Trophoblast cell (in vitro differentiated cells and primary cell): ENCODE measurements around the gene ANKRD60.

ENCODE experiments used
- DNase-seq, 2 donors: peaks; one replicate each; pipeline ENCODE4 v3.0.0-alpha.2; 2016
- H2AFZ ChIP-seq: 2 replicates; pipeline ENCODE4 v1.6.1; 2013; ENCODE audit warnings: low read length, moderate library complexity, mild to moderate bottlenecking; ENCODE audit not compliant: insufficient read depth, poor library complexity
- H2AK5ac ChIP-seq: 2 replicates; pipeline ENCODE4 v1.6.1; 2013; ENCODE audit warnings: mild to moderate bottlenecking, low read length
- H2BK120ac ChIP-seq: 2 replicates; pipeline ENCODE4 v1.6.1; 2013; ENCODE audit warnings: low read length, mild to moderate bottlenecking, moderate library complexity; ENCODE audit not compliant: insufficient read depth, poor library complexity
- H2BK12ac ChIP-seq: 2 replicates; pipeline ENCODE4 v1.6.1; 2013; ENCODE audit warnings: mild to moderate bottlenecking, low read length, moderate library complexity
- H2BK5ac ChIP-seq: 2 replicates; pipeline ENCODE4 v1.6.1; 2013; ENCODE audit warnings: low read length, low read depth, moderate library complexity, mild to moderate bottlenecking; ENCODE audit not compliant: poor library complexity
- H3K14ac ChIP-seq: 2 replicates; pipeline ENCODE4 v1.6.1; 2013; ENCODE audit warnings: mild to moderate bottlenecking, low read length
- H3K18ac ChIP-seq: 2 replicates; pipeline ENCODE4 v1.6.1; 2013; ENCODE audit warnings: mild to moderate bottlenecking, low read length
- H3K23ac ChIP-seq: 2 replicates; pipeline ENCODE4 v1.6.1; 2013; ENCODE audit warnings: low read length
- H3K27ac ChIP-seq: 2 replicates; pipeline ENCODE4 v1.5.1; 2013; ENCODE audit warnings: low read depth, mild to moderate bottlenecking, inconsistent platforms, low read length, moderate library complexity
- H3K27me3 ChIP-seq: 2 replicates; pipeline ENCODE4 v1.6.1; 2013; ENCODE audit warnings: inconsistent platforms, mild to moderate bottlenecking, low read length, moderate library complexity; ENCODE audit not compliant: insufficient read depth
- H3K36me3 ChIP-seq, 2 experiments: 1 replicate in 1 of 2; 2 replicates in 1 of 2; pipeline ENCODE4 v1.6.1; 2013; ENCODE audit warnings: low read length in 2 of 2, mild to moderate bottlenecking in 2 of 2, moderate library complexity in 1 of 2; ENCODE audit not compliant: insufficient read depth in 2 of 2, control insufficient read depth in 1 of 2
- H3K4ac ChIP-seq: 2 replicates; pipeline ENCODE4 v1.6.1; 2013; ENCODE audit warnings: low read depth, mild to moderate bottlenecking, low read length, moderate library complexity
- H3K4me1 ChIP-seq, 2 experiments: 1 replicate in 1 of 2; 2 replicates in 1 of 2; pipeline ENCODE4 v1.6.1; 2013; ENCODE audit warnings: low read length in 2 of 2, mild to moderate bottlenecking in 2 of 2, moderate library complexity in 1 of 2; ENCODE audit not compliant: insufficient read depth in 2 of 2, control insufficient read depth in 1 of 2
- H3K4me2 ChIP-seq: 2 replicates; pipeline ENCODE4 v1.6.1; 2013; ENCODE audit warnings: inconsistent platforms, mild to moderate bottlenecking, low read length, moderate library complexity
- H3K4me3 ChIP-seq: 2 replicates; pipeline ENCODE4 v1.5.1; 2013; ENCODE audit warnings: mild to moderate bottlenecking, low read depth, low read length, inconsistent platforms
- H3K79me1 ChIP-seq: one replicate; pipeline ENCODE4 v1.6.1; 2013; ENCODE audit warnings: low read length
- H3K79me2 ChIP-seq: 2 replicates; pipeline ENCODE4 v1.6.1; 2013; ENCODE audit warnings: low read length, mild to moderate bottlenecking; ENCODE audit not compliant: control insufficient read depth, insufficient read depth, poor library complexity
- H3K9ac ChIP-seq: 2 replicates; pipeline ENCODE4 v1.6.1; 2013; ENCODE audit warnings: mild to moderate bottlenecking, low read length
- H3K9me3 ChIP-seq: 2 replicates; pipeline ENCODE4 v1.6.1; 2013; ENCODE audit warnings: low read depth, mild to moderate bottlenecking, control low read depth, inconsistent platforms, low read length; ENCODE audit not compliant: insufficient read depth
- H4K12ac ChIP-seq: 2 replicates; pipeline ENCODE4 v1.6.1; 2013; ENCODE audit warnings: low read depth, mild to moderate bottlenecking, low read length, moderate library complexity
- H4K8ac ChIP-seq: 2 replicates; pipeline ENCODE4 v1.6.1; 2013; ENCODE audit warnings: low read depth, mild to moderate bottlenecking, low read length, moderate library complexity
- H4K91ac ChIP-seq: one replicate; pipeline ENCODE4 v1.6.1; 2013; ENCODE audit warnings: low read depth, mild to moderate bottlenecking, low read length, moderate library complexity
- WGBS: extraction: QIAGEN DNeasy Blood & Tissue Kit; methylation state at CpG from one replicate; pipeline ENCODE4 v1.1.7; 2013; ENCODE audit warnings: missing lambda C conversion rate; ENCODE audit not compliant: insufficient read length, insufficient coverage; ENCODE audit errors: extremely low coverage; 5-methylcytosine and 5-hydroxymethylcytosine counted together

Gene ANKRD60

DNA sequence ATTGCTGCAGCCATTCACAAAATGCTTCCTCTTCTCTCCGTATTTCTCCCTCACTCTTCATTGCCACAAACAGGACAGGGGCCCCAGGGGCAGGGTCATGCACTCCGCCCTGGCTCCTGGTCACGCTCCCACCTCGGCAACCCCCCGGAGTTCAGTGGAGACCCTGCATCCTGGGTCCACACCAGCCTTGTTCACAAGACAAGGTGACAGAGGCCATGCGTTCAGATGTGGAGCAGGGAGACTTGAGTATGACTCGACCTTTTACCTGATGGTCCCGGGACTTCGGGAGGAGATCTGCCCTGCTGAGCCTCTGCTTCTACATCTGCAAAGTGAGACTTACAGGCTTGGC lies 49.4 kb downstream of the ANKRD60 start:
- H3K79me1 ChIP-seq: no peaks in the 10 kb centered on the region
- H3K27ac ChIP-seq: no peak overlapping the region
- peaks cover 3 to 19% of the 10 kb centered on the region in 2 experiments for H3K4me1 ChIP-seq
- H2BK12ac ChIP-seq: no peak overlapping the region
- peaks cover 5% of the 10 kb centered on the region for H3K9me3 ChIP-seq
- WGBS: no CpG with 5 or more reads among the region's 9 CpGs
- no peak overlapping the region for H3K14ac ChIP-seq
- H3K9ac ChIP-seq: no peak overlapping the region
- H3K4me2 ChIP-seq: peak overlapping the region; percentile 74
- no peak overlapping the region for H2BK120ac ChIP-seq
- no peak overlapping the region for H2BK5ac ChIP-seq
- H3K4me3 ChIP-seq: no peak overlapping the region
- H3K27me3 ChIP-seq: no peaks in the 10 kb centered on the region
- H2AK5ac ChIP-seq: no peak overlapping the region
- H3K79me2 ChIP-seq: no peaks in the 10 kb centered on the region
- DNase-seq: no peak
- no peaks in the 10 kb centered on the region for H3K36me3 ChIP-seq
- no peak overlapping the region for H3K23ac ChIP-seq
- H4K12ac ChIP-seq: no peak overlapping the region
- H4K91ac ChIP-seq: no peak overlapping the region
- no peak overlapping the region for H4K8ac ChIP-seq
- no peak overlapping the region for H3K18ac ChIP-seq
- H2AFZ ChIP-seq: peak overlapping the region; percentile 33
- H3K4ac ChIP-seq: no peak overlapping the region

DNA sequence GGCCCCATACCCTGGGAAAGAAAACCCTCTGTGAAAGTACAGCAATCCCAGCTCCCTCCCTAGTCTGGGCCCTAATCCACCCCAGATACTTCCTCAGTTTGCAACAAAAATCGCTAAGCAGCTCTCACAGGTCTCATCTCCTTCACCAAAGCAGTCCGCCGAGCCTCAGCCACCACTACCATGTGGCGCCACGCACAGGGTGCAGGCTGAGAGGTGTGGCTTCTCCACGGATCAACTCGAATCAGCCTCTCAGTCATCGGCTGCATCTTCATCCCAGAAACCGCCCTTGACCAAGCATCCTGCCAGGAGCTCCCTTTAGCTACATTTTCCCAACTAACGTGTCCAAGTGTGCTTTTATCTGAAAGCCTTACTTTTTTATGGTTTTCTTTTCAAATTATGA lies 50.7 kb downstream of the ANKRD60 start:
- H3K9me3 ChIP-seq: peaks cover 2% of the 10 kb centered on the region
- H3K23ac ChIP-seq: no peak overlapping the region
- no peaks in the 10 kb centered on the region for H3K36me3 ChIP-seq
- no peak overlapping the region for H3K4me3 ChIP-seq
- no peak overlapping the region for H3K4me2 ChIP-seq
- no peak overlapping the region for H4K8ac ChIP-seq
- no peaks in the 10 kb centered on the region for H3K79me2 ChIP-seq
- H3K27me3 ChIP-seq: no peaks in the 10 kb centered on the region
- H3K4ac ChIP-seq: no peak overlapping the region
- no peaks in the 10 kb centered on the region for H3K79me1 ChIP-seq
- H2AFZ ChIP-seq: no peak overlapping the region
- H2AK5ac ChIP-seq: no peak overlapping the region
- H2BK12ac ChIP-seq: no peak overlapping the region
- no CpG with 5 or more reads among the region's 10 CpGs for WGBS
- no peak overlapping the region for H4K12ac ChIP-seq
- no peak overlapping the region for H4K91ac ChIP-seq
- no peak overlapping the region for H3K14ac ChIP-seq
- H3K18ac ChIP-seq: no peak overlapping the region
- H2BK120ac ChIP-seq: no peak overlapping the region
- H3K27ac ChIP-seq: no peak overlapping the region
- H3K4me1 ChIP-seq: peaks cover 3 to 19% of the 10 kb centered on the region in 2 experiments
- DNase-seq: no peak
- no peak overlapping the region for H3K9ac ChIP-seq
- no peak overlapping the region for H2BK5ac ChIP-seq

- H3K18ac ChIP-seq: no peak overlapping the region
- H3K27me3 ChIP-seq: no peaks in the 10 kb centered on the region
- no peak overlapping the region for H3K23ac ChIP-seq
- no peaks in the 10 kb centered on the region for H3K36me3 ChIP-seq
- WGBS: no CpG with 5 or more reads among the region's 5 CpGs
- no peak overlapping the region for H3K14ac ChIP-seq
- H4K8ac ChIP-seq: no peak overlapping the region
- H3K4me1 ChIP-seq: peaks cover 3 to 19% of the 10 kb centered on the region in 2 experiments
- DNase-seq: no peak
- H3K9ac ChIP-seq: no peak overlapping the region
- H3K4ac ChIP-seq: no peak overlapping the region
- no peak overlapping the region for H2BK120ac ChIP-seq
- H3K4me2 ChIP-seq: no peak overlapping the region
- H2AK5ac ChIP-seq: no peak overlapping the region
- H2BK12ac ChIP-seq: no peak overlapping the region
- no peak overlapping the region for H4K91ac ChIP-seq
- no peak overlapping the region for H2AFZ ChIP-seq
- H4K12ac ChIP-seq: no peak overlapping the region
- H3K4me3 ChIP-seq: no peak overlapping the region
- no peak overlapping the region for H2BK5ac ChIP-seq
- no peaks in the 10 kb centered on the region for H3K79me1 ChIP-seq
- no peaks in the 10 kb centered on the region for H3K79me2 ChIP-seq
- H3K9me3 ChIP-seq: no peaks in the 10 kb centered on the region
- no peak overlapping the region for H3K27ac ChIP-seq
Measured at GRCh38 chr20:58175836-58176235, 52.6 kb downstream of the ANKRD60 start.

- Histone ChIP-seq H3K9me3 (no peaks in the 10 kb centered on the region), H3K14ac (no peak overlapping the region), H3K4me3 (no peak overlapping the region), H2BK5ac (no peak overlapping the region), H2BK12ac (no peak overlapping the region), H4K12ac (no peak overlapping the region), H3K9ac (no peak overlapping the region), H2AK5ac (no peak overlapping the region), H3K18ac (no peak overlapping the region), H4K91ac (no peak overlapping the region), H3K36me3 (no peaks in the 10 kb centered on the region), H4K8ac (no peak overlapping the region), H3K23ac (no peak overlapping the region), H2AFZ (no peak overlapping the region), H3K27ac (no peak overlapping the region), H3K4ac (no peak overlapping the region), H3K79me1 (no peaks in the 10 kb centered on the region), H3K79me2 (no peaks in the 10 kb centered on the region), H3K4me2 (no peak overlapping the region), H3K27me3 (no peaks in the 10 kb centered on the region), H2BK120ac (no peak overlapping the region), H3K4me1 (peaks cover 3 to 19% of the 10 kb centered on the region in 2 experiments)
- WGBS: no CpG with 5 or more reads among the region's 9 CpGs
- no peak for DNase-seq
Measured at GRCh38 chr20:58175425-58175824, 53.0 kb downstream of the ANKRD60 start.
